ENCODE measurements around the gene NTMT2.
"Not testable (repeated sequence)": the region's sequence is repeated elsewhere in the genome, so short reads cannot be mapped to it uniquely, and the experiment has no call there.

Gene NTMT2

DNA sequence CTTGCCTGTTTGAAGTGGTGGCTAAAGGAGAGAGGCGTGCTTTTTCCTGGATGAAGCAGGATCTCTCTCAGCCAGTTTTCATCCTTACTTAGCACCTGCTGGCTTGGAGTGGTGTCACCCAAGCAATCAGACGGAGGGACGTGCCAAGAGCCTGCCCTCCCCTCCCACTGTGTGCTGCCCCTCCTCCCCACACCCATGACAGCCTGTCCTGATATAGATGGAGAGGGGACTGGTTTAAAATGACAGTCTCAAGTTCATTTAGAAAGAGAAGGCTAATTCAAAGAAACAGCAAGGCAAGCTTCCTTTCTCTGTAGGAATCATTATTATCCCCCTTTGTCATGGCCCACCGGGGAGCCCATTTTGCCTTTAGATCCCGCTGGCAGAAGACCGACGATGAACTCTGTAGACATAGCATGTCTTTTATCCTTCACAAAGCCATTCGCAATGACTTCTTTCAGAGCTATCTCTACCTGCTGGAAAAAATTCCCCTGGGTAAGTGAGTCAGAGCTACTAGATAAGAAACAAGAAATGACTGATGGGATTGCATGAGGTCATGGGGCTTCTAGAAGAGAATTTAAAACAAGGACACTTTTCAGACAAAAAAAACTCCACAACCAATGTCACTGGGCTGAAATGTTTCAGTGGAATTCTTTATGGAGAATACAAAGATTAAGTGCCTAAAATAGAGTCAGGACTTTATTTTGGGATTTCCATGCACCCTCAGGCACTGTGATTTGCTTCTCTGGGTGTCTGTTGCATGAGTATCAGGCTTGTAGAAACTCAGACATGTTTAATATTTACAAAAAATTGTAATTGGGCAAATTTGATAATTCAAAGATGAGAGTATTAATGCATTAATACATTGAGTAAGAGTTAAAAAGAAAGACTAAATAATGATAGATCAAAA is at the start of gene NTMT2:
Gene NTMT2, plus strand, starts transcription at position 190 of the 907 bp plus-strand sequence. Its CDS starts 149 bp downstream, at position 339.
- no peak for DNase-seq

DNA sequence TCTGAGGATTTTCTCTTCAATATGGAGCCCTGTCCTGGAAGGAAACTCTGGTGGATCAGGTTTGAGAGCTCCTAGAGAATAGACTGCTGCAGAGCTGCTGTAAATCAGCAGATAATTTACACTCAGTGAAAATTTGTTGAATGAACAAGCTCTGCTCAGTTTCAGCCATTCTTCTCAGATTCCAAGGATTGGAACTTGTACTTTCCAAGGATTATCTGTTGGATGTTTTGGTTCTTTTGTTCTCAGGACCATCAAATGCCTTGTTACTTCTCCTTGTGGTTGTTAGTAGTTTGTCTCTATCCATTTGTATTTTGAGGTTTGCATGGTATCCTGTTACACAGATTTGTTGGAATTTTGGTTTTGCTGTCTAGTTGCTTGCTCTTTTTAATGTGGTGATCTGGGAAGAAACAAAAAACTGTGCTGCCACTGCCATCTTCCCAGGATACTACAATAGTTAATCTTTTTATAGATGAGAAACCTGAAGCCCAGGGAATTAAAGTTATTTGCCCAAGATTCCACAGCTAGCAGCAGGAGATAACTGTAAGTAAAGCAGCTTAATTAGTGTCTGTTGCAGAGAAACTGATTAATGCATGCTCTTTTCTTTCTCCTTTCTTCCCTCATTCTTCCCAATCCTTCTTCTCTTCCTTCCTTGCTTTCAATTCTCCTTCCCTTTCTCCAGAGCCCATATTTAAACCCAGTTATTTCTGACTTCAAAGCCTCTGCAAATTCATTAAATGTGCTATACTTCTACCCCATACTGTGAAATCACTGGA is 49.6 kb upstream of the NTMT2 start:
- no peak for DNase-seq

- DNase-seq = no peak
These were observed 48.9 kb upstream of the NTMT2 start for GRCh38 chr1:170096806-170097340.

DNA sequence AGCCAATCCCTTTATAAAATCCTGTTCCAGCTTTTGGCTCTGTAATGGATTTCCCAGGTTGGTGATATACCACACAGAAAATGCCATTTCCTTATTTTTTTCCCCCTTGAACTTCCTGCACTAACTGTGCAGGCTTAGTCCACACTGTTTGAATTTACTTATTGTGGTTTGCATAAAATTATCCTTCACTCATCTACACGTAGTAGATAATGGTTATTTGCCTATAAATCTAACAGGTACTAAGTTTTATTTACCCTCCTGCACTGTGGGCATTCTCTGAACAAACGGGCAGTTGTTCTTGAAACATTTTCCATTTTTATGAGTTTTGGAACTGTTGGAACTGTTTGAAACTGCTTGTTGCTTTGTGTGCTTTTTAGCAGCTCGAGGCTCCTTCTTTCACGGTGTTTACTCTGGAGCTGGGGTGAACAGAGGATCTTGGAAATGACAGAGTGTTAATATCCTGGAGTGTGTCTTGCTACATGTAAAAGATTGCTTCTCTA is 48.3 kb upstream of the NTMT2 start:
- DNase-seq = no peak

GRCh38 chr1:170113140-170113539 is 32.6 kb upstream of the NTMT2 start:
- DNase-seq = not testable (repeated sequence)

DNA sequence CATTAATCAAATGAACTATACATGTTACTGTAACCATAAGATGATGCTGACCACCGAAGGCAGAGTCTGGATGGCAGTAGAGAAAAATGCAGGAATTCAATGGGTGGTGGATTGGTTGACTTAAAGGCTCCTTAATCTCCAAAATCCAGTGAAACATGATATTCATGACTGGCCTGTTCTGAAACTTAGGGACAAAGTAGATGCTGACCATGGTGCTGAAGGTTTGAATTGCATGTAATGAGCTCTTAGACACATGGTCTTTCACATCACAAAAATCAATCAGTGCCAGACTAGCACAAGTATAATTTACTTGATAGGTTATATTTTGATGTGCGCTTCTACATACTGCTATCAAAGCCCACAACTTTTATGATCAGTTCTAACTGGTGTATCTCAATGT is 30.9 kb upstream of the NTMT2 start:
- DNase-seq = no peak

DNA sequence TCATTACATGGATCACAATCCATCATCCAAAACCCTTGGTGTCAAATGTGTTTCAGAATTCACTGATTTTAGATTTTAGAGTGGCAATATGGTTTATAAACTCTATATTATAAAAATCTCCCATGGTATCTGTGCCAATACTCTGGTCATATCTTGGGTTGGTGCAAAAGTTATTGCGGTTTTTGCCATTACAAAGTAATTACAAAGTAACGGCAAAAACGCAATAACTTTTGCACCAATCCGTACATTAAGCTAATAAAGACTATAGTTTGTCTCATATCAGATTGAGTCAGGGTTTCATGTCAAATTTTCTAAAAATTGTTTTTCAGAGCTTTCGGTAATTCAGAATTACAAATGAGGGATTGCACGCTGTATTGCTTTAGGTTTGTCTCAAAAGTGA is 23.4 kb upstream of the NTMT2 start:
- no peak for DNase-seq

- DNase-seq = no peak
These were observed 20.5 kb upstream of the NTMT2 start for GRCh38 chr1:170125269-170125668.

- DNase-seq = no peak
These were observed 19.1 kb upstream of the NTMT2 start for GRCh38 chr1:170126696-170127095.

- DNase-seq = no peak
These were observed 14.3 kb upstream of the NTMT2 start for GRCh38 chr1:170131450-170131849.

DNA sequence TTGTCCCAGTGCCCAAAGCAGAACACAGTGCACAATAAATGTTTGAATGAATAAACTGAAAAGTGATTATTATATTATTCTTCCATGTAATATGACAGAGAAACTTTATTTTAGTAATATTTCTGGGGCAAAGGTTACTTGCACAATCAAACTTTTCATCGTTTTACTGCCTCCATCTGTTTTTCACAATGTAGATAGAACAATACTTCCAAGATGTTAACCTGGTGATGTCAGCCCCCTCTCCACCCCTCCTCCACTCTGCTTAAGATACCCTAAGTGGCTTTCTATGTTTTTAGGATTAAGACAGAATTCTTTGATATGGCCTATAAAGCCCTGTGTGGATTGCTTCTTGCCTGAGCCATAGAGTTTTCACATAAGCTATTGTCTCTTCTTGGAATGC is 13.8 kb upstream of the NTMT2 start:
- no peak for DNase-seq

GRCh38 chr1:170133766-170134495 is 11.8 kb upstream of the NTMT2 start:
- no peak for DNase-seq

DNA sequence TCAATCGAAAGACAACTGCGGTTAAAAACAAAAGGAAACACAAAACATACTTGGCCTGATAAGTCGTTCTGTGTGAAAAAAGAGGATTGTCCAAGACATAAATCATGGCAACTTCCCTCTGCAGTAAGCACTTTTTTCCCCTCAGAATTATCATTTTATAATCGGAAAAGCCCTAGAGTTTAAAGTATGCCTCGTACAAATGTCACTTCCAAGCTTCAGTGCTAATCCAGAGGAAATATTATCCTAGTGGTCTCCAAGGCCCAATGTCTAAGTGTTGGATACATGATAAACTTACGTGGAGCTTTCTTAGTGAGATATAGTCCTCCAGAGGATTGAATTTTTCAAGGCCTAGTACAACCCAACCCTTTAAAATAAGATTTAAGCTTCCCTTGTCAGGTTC is 11.2 kb upstream of the NTMT2 start:
- no peak for DNase-seq

DNA sequence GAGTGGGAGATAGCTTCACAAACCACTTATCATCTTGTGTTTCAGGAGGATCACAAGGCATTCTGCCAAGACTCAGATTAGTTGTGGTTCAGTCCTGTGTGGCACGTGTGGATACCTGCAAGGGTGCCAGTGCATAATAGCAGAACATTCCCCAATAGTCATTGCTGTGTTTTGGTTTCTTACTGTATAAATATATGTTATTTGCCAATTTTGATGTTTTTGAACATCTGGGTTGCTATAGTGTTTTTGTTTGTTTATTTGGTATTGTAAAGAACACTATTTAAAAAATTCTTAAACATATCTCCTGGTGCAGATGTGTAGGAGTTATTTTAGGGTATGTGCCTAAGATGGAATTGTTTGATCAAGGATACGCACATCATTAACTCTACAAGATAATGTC is 5.4 kb upstream of the NTMT2 start:
- no peak for DNase-seq

DNA sequence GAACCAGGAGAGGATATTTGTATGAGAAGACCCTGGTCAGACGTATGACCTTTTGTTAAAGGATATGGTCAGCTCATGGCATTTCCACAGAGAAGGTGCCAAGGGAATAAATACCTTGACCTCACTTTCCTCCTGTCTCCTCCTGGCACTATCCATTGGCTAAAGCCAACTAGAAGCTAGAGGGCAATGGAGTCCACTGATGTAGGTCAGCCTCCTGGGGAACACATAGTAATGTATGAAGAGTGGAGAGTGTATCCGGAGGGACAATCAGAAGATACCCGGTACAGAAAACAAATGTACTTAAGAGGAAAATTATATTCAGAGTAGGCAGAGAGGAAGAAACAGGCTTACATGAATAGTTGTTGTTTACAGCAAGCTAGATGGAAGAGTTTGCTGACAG is 698 bp upstream of the NTMT2 start:
- no peak for DNase-seq

DNA sequence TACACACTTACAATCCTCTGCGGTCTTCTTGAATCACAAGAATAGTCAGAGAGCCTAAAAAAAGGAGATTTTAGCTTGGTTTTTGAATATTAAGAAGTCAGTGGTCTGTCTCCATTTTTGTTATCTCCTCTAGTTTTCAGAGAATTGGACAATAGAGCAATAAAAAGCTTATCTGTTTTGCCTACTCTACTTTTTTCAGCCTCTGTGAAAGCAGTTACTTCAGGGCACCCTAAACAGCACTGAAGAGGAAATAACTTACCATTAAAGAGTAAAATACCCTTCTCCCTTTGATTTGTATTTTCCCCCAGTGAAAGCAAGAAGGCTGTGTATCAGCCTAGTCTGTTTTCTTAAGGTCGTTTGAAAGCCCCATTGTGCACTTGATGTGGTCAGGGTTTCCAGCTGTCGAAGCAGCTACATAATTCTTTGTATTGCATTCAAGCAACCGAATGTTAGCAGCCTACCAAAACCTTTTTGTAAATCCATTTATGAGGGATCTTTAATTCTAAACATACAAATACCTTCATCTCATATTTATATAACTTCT is 1.0 kb downstream of the NTMT2 start:
- DNase-seq = no peak

- DNase-seq = no peak
These were observed 3.5 kb downstream of the NTMT2 start for GRCh38 chr1:170149241-170149640.

DNA sequence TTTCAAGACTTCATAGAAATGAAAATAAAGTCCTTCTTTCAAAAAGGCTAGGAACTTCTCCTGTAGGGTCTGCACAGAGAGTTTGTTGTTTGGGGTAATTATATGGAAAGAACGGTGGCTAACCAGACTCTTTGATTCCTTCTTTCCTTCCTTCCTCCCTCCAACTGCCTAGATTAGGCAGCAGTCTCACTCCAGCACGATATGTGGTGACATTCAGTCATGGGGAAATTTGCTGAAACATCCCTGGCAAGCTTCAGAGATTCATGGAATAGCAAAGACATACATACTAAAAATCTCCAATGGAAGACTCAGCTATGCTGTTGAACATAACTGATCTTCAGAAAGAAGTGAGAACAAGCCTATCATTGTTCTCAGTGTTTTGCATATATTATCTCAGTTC is 4.3 kb downstream of the NTMT2 start:
- no peak for DNase-seq

DNA sequence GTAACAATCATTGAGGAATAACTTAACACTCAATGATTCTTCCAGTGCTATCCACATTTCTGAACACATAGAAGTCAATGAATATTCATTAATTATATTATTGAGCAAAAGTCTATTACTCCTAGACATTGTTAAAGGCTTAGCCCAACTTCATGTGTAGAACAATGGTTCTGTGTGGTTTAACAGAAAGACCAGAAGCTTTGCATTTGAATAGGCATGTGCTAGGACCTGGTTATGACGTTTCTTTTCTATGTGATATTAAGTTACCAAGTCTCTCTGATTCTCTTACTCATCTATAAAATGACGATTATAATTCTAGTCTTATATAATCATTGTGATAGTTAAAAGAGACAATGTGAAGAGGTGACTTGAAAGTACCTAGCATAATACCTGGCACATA is 5.2 kb downstream of the NTMT2 start:
- DNase-seq = no peak

DNA sequence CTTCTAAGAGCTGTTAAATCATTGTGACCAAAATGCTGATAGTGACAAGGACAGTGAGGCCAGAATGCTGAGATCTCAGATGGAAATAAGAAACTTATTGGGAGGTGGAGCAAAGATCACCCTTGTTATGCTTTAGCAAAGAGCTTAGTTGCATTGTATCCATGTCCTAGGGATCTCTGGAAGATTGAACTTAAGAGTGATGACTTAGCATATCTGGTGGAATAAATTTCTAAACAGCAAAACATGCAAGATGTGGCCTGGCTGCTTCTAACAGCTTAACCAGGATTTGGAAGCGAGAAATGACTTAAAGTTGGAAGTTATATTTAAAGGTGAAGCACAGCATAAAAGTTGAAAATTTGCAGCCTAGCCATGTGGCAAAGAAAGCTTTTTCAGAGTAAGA is 7.7 kb downstream of the NTMT2 start:
- no peak for DNase-seq

- DNase-seq = no peak
These were observed 9.3 kb downstream of the NTMT2 start for GRCh38 chr1:170155055-170155454.

- no peak for DNase-seq
These were observed 10.8 kb downstream of the NTMT2 start for GRCh38 chr1:170156594-170156993.

GRCh38 chr1:170157820-170158219 is 12.1 kb downstream of the NTMT2 start:
- no peak for DNase-seq

Measured in activated CD4-positive, CD25-positive, alpha-beta regulatory T cell (primary cell).